ENCODE measurements around the gene NCS1.

- no peak; the same call in 1 of the 2 replicates for TF ChIP-seq CTCF (IDR thresholded peaks at IDR 0.05; ENCODE audit: low read depth, low read length)
- no peak for TF ChIP-seq EZH2phosphoT487 (IDR thresholded peaks at IDR 0.05; ENCODE audit: low read depth)
Measured at GRCh38 chr9:130236436-130236985, 64.3 kb downstream of the NCS1 start.
